ENCODE results near the gene CHMP2A.
"Not testable (repeated sequence)": the region's sequence is repeated elsewhere in the genome, so short reads cannot be mapped to it uniquely, and the experiment has no call there.

The CHMP2A gene

DNA sequence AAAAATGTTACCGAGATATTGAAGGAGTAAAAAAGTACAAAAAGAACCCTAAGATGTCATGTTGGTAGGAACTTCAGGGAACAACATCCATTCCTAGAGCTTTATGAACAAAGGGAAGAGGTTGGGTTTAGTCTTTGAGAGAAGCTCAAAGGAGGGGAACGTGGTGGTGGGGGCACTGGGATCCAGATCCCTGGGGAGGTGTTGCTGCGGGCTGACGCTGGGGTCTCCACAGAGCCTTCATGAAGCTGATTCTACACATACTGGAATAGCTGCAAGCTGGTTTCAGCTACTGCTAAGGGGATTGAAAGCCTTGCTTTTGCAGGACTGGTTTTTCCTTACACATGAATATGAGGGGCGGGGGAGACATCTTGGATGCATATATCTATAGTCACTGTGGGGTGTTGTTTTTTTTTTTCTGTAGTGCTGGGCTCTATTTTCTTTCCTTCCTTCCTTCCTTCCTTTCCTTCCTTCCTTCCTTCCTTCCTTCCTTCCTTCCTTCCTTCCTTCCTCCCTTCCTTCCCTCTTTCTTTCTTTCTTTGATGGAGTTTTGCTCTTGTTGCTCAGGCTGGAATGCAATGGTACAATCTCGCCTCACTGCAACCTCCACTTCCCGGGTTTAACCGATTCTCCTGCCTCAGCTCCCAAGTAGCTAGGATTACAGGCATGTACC is 24.7 kb upstream of the CHMP2A start:
- Histone ChIP-seq H2AFZ (ENCODE audit: low read length) (no peak overlapping the region), H3F3A (ENCODE audit: low read depth) (no peaks in the 10 kb centered on the region; the same call in 1 of the 2 replicates), H3K27me3 (ENCODE audit: insufficient read depth, low read length, poor library complexity, severe bottlenecking) (no peaks in the 10 kb centered on the region), H3K79me2 (ENCODE audit: insufficient read depth, low read length) (peaks cover 9% of the 10 kb centered on the region; the same call in 1 of the 2 replicates), H3K4me3 (ENCODE audit: low read length, poor library complexity, severe bottlenecking) (no peak overlapping the region), H3K9me2 (replicated peaks; ENCODE audit: low read depth, low read length) (no peaks in the 10 kb centered on the region), H4K20me1 (ENCODE audit: insufficient read depth, low read length, poor library complexity, severe bottlenecking) (no peaks in the 10 kb centered on the region), H3K9me3 (ENCODE audit: insufficient read depth, low read depth, low read length) (no peaks in the 10 kb centered on the region), H3K4me1 (ENCODE audit: insufficient read depth, low read length, poor library complexity, severe bottlenecking) (peaks cover 23% of the 10 kb centered on the region), H3K36me3 (ENCODE audit: insufficient read depth, low read length) (peaks cover 4% of the 10 kb centered on the region; the same call in 1 of the 2 replicates), H3K4me2 (ENCODE audit: low read depth, low read length, poor library complexity, severe bottlenecking) (peak overlapping the region; percentile 18), H3K9ac (ENCODE audit: low read depth, low read length, poor library complexity, severe bottlenecking) (peak overlapping the region; percentile 34)
- TF ChIP-seq CTCF (conservative IDR thresholded peaks at IDR 0.05; ENCODE audit: low read length) (no peak), EZH2phosphoT487 (IDR thresholded peaks at IDR 0.05; ENCODE audit: borderline replicate concordance) (no peak)

- H3K4me1 ChIP-seq (ENCODE audit: insufficient read depth, low read length, poor library complexity, severe bottlenecking): peaks cover 32% of the 10 kb centered on the region
- H4K20me1 ChIP-seq (ENCODE audit: insufficient read depth, low read length, poor library complexity, severe bottlenecking): no peaks in the 10 kb centered on the region
- H3K9ac ChIP-seq (ENCODE audit: low read depth, low read length, poor library complexity, severe bottlenecking): peak overlapping the region; percentile 24
- no peaks in the 10 kb centered on the region for H3K9me2 ChIP-seq (replicated peaks; ENCODE audit: low read depth, low read length)
- H3K79me2 ChIP-seq (ENCODE audit: insufficient read depth, low read length): peaks cover 9% of the 10 kb centered on the region; the same call in 1 of the 2 replicates
- peaks cover 3% of the 10 kb centered on the region; the same call in 1 of the 2 replicates for H3K36me3 ChIP-seq (ENCODE audit: insufficient read depth, low read length)
- no peak overlapping the region for H3K4me3 ChIP-seq (ENCODE audit: low read length, poor library complexity, severe bottlenecking)
- peaks cover 7% of the 10 kb centered on the region; the same call in 1 of the 2 replicates for H3F3A ChIP-seq (ENCODE audit: low read depth)
- no peaks in the 10 kb centered on the region for H3K27me3 ChIP-seq (ENCODE audit: insufficient read depth, low read length, poor library complexity, severe bottlenecking)
- H2AFZ ChIP-seq (ENCODE audit: low read length): no peak overlapping the region
- no peak for TF ChIP-seq CTCF (conservative IDR thresholded peaks at IDR 0.05; ENCODE audit: low read length)
- TF ChIP-seq EZH2phosphoT487 (IDR thresholded peaks at IDR 0.05; ENCODE audit: borderline replicate concordance): no peak
- no peaks in the 10 kb centered on the region for H3K9me3 ChIP-seq (ENCODE audit: insufficient read depth, low read depth, low read length)
- H3K4me2 ChIP-seq (ENCODE audit: low read depth, low read length, poor library complexity, severe bottlenecking): peak overlapping the region; percentile 18
Measured at GRCh38 chr19:58578012-58578925, 23.4 kb upstream of the CHMP2A start.

DNA sequence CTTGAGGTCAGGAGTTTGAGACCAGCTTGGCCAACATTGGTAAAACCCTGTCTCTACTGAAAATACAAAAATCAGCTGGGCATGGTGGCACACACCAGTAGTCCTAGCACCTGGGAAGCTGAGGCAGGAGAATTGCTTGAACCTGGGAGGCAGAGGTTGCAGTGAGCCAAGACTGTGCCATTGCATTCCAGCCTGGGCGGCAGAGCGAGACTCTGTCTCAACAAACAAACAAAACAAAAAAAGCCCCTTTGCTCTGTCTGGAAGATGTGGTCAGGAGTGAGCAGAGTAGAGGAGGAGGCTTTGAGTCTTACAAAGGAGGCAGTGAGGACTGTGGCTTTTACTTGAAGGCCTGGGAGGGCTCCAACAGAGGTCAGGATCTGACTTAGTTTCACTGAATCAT is 22.7 kb upstream of the CHMP2A start:
- H3K27me3 ChIP-seq (ENCODE audit: insufficient read depth, low read length, poor library complexity, severe bottlenecking); H2AFZ ChIP-seq (ENCODE audit: low read length); H3K9me3 ChIP-seq (ENCODE audit: insufficient read depth, low read depth, low read length); H3K9me2 ChIP-seq (replicated peaks; ENCODE audit: low read depth, low read length); H4K20me1 ChIP-seq (ENCODE audit: insufficient read depth, low read length, poor library complexity, severe bottlenecking); H3F3A ChIP-seq (ENCODE audit: low read depth); H3K79me2 ChIP-seq (ENCODE audit: insufficient read depth, low read length); H3K36me3 ChIP-seq (ENCODE audit: insufficient read depth, low read length); H3K4me3 ChIP-seq (ENCODE audit: low read length, poor library complexity, severe bottlenecking): not testable (repeated sequence)
- H3K9ac ChIP-seq (ENCODE audit: low read depth, low read length, poor library complexity, severe bottlenecking): peak overlapping the region; percentile 24
- H3K4me1 ChIP-seq (ENCODE audit: insufficient read depth, low read length, poor library complexity, severe bottlenecking): peaks cover 32% of the 10 kb centered on the region
- peak overlapping the region; percentile 18 for H3K4me2 ChIP-seq (ENCODE audit: low read depth, low read length, poor library complexity, severe bottlenecking)

Data from Loucy (cell line).